ENCODE results near the gene MOXD1.
"Not testable (repeated sequence)": the region's sequence is repeated elsewhere in the genome, so short reads cannot be mapped to it uniquely, and the experiment has no call there.

Gene MOXD1

GRCh38 chr6:132395015-132395597, 6.2 kb downstream of the MOXD1 start:
- no peak for DNase-seq

GRCh38 chr6:132392792-132393191, 8.5 kb downstream of the MOXD1 start:
- no peak for DNase-seq

- DNase-seq, result no peak
These were observed 9.0 kb downstream of the MOXD1 start for GRCh38 chr6:132392270-132392646.

GRCh38 chr6:132391391-132392269, 9.6 kb downstream of the MOXD1 start:
- no peak for DNase-seq

GRCh38 chr6:132390451-132390850, 10.8 kb downstream of the MOXD1 start:
- no peak for DNase-seq

GRCh38 chr6:132390017-132390416, 11.3 kb downstream of the MOXD1 start:
- no peak for DNase-seq

GRCh38 chr6:132388291-132388690, 13.0 kb downstream of the MOXD1 start:
- DNase-seq, result no peak

GRCh38 chr6:132382630-132383175, 18.6 kb downstream of the MOXD1 start:
- DNase-seq, result no peak

- no peak for DNase-seq
These were observed 19.9 kb downstream of the MOXD1 start for GRCh38 chr6:132381381-132381780.

GRCh38 chr6:132380358-132381029, 20.8 kb downstream of the MOXD1 start:
- no peak for DNase-seq

- DNase-seq, result no peak
These were observed 31.7 kb downstream of the MOXD1 start for GRCh38 chr6:132369526-132369925.

GRCh38 chr6:132368916-132369481, 32.3 kb downstream of the MOXD1 start:
- no peak for DNase-seq

- no peak for DNase-seq
These were observed 35.9 kb downstream of the MOXD1 start for GRCh38 chr6:132365281-132365907.

GRCh38 chr6:132364306-132365074, 36.8 kb downstream of the MOXD1 start:
- DNase-seq, result no peak

GRCh38 chr6:132362442-132363185, 38.7 kb downstream of the MOXD1 start:
- DNase-seq, result no peak

GRCh38 chr6:132361101-132361500, 40.2 kb downstream of the MOXD1 start:
- no peak for DNase-seq

- no peak for DNase-seq
These were observed 41.4 kb downstream of the MOXD1 start for GRCh38 chr6:132359886-132360285.

GRCh38 chr6:132357120-132357519, 44.2 kb downstream of the MOXD1 start:
- no peak for DNase-seq

GRCh38 chr6:132354517-132355167, 46.6 kb downstream of the MOXD1 start:
- DNase-seq, result no peak

GRCh38 chr6:132351986-132352385, 49.3 kb downstream of the MOXD1 start:
- DNase-seq, result not testable (repeated sequence)

- DNase-seq, result no peak
These were observed 53.0 kb downstream of the MOXD1 start for GRCh38 chr6:132348231-132348630.

Measured in 8988T (cell line).